Brain microvascular endothelial cell (primary cell): ENCODE measurements around the gene GUSB.

Source experiments
- DNase-seq: peaks from one replicate; pipeline ENCODE4 v3.0.0-alpha.2; 2020
- H3K27ac ChIP-seq: fragments of 250-450 bp; sonication (Bioruptor Pico); 2 replicates; pipeline ENCODE4 v1.5.1; 2020; ENCODE audit warnings: mild to moderate bottlenecking, moderate library complexity
- H3K27me3 ChIP-seq: fragments of 250-450 bp; sonication (Bioruptor Pico); replicated peaks from 2 replicates; pipeline ENCODE4 v1.5.1; 2020; ENCODE audit warnings: mild to moderate bottlenecking
- H3K36me3 ChIP-seq: fragments of 250-450 bp; sonication (Bioruptor Pico); replicated peaks from 2 replicates; pipeline ENCODE4 v1.5.1; 2020; ENCODE audit warnings: mild to moderate bottlenecking
- H3K4me3 ChIP-seq: 2 replicates; pipeline ENCODE4 v1.5.1; 2011; ENCODE audit warnings: low read depth, mild to moderate bottlenecking, control low read depth, low read length, moderate library complexity
- in situ Hi-C: cut with HindIII; loops from 2 replicates; pipeline ENCODE4 v1.10.0; 2017; ENCODE audit warnings: low sequenced_read_pairs, low pct_ligation_motif_present
- TF ChIP-seq, protein P1 (sequence below): IDR thresholded peaks from 2 replicates; pipeline ENCODE4 v1.5.1; 2011; ENCODE audit warnings: low read depth, mild to moderate bottlenecking, moderate library complexity, low read length, control low read depth, inconsistent platforms; ENCODE audit errors: missing control alignments

The GUSB gene

DNA sequence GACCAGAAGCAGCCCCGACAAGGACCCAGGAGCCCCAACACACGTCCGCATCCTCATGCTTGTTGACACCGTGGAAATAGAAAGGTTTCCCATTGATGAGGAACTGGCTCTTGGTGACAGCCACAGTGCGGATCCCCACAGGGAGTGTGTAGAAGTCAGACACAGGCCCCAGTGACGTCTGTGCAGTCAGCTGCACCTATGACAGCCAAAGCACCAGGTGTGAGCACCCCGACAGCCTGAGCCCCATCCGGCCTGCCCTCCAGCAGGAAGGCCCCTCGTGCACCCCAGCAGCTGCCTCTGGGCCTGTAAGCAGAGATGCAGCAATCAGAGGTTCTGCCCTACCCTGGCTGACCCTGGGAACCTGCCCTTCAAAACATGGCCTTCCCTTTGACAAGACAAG, 7.1 kb downstream of the GUSB start:
- peaks cover 18% of the 10 kb centered on the region for H3K36me3 ChIP-seq
- in situ Hi-C loops: no loop called here
- H3K4me3 ChIP-seq: no peak overlapping the region
- H3K27ac ChIP-seq: no peak overlapping the region
- no peaks in the 10 kb centered on the region for H3K27me3 ChIP-seq
- no peak for DNase-seq
- TF ChIP-seq, protein P1, sequence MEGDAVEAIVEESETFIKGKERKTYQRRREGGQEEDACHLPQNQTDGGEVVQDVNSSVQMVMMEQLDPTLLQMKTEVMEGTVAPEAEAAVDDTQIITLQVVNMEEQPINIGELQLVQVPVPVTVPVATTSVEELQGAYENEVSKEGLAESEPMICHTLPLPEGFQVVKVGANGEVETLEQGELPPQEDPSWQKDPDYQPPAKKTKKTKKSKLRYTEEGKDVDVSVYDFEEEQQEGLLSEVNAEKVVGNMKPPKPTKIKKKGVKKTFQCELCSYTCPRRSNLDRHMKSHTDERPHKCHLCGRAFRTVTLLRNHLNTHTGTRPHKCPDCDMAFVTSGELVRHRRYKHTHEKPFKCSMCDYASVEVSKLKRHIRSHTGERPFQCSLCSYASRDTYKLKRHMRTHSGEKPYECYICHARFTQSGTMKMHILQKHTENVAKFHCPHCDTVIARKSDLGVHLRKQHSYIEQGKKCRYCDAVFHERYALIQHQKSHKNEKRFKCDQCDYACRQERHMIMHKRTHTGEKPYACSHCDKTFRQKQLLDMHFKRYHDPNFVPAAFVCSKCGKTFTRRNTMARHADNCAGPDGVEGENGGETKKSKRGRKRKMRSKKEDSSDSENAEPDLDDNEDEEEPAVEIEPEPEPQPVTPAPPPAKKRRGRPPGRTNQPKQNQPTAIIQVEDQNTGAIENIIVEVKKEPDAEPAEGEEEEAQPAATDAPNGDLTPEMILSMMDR: no peak

DNA sequence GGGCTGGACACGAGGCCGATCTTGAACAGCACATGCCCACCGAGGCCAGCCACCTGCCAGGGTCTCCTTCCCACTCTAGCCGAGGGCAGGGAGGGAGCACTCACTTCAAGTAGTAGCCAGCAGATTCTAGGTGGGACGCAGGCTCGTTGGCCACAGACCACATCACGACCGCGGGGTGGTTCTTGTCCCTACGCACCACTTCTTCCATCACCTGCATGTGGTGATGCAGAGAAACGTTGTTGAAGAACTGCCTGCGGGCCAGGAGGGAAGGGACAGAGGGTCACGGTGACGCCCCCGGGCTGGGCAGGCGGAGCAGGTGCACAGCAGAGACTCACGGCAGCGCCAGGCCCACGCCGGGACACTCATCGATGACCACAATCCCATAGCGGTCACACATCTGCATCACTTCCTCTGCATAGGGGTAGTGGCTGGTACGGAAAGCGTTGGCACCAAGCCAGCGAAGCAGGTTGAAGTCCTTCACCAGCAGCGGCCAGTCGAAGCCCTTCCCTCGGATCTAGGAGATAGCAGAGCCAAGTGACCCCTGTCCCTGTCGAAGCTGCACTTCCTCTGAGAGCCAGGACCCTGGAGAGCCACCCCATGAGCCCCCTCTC, 7.7 kb downstream of the GUSB start:
- no peak for DNase-seq
- no peaks in the 10 kb centered on the region for H3K27me3 ChIP-seq
- no peak overlapping the region for H3K27ac ChIP-seq
- H3K36me3 ChIP-seq: peaks cover 19% of the 10 kb centered on the region
- TF ChIP-seq, protein P1: no peak
- in situ Hi-C loops: no loop called here
- H3K4me3 ChIP-seq: no peak overlapping the region

DNA sequence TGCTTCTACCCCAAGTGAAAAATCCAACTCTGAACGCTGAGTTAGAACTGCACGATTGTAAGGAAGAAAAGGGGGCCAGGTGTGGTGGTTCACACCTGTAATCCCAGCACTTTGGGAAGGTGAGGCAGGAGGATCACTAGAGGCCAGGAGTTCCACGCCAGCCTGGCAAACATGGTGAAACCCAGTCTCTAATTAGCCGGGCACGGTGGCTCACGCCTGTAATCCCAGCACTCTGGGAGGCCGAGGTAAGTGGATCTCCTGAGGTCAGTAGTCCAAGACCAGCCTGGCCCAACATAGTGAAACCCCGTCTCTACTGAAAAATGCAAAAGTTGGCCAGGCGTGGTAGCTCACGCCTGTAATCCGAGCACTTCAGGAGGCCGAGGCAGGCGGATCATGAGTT, 9.0 kb downstream of the GUSB start:
- DNase-seq: no peak
- Histone ChIP-seq H3K27me3 (no peaks in the 10 kb centered on the region), H3K36me3 (peaks cover 19% of the 10 kb centered on the region), H3K4me3 (no peak overlapping the region), H3K27ac (no peak overlapping the region)
- TF ChIP-seq, protein P1: no peak
- in situ Hi-C loops: no loop called here

DNA sequence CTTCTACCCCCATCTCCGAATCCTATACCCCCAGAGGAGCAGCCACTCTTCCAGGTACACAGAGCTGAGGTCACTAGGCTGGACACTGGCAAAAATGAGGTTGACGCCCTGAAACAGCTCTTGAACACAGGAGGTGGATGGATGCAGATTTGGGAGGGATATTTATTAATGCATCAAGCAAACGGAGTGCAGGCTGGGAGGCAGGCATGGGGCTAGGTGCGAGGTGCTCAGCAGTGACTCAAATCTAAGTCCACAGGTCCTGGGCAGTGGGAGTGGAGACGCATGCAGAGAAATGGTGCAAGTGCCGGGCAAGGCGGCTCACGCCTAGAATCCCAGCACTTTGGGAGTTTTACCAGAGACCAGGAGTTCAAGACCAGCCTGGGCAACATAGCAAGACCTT, 11.0 kb downstream of the GUSB start:
- peaks cover 34% of the 10 kb centered on the region for H3K36me3 ChIP-seq
- no peaks in the 10 kb centered on the region for H3K27me3 ChIP-seq
- in situ Hi-C loops: no loop called here
- no peak overlapping the region for H3K27ac ChIP-seq
- no peak overlapping the region for H3K4me3 ChIP-seq
- TF ChIP-seq, protein P1: no peak
- DNase-seq: no peak

DNA sequence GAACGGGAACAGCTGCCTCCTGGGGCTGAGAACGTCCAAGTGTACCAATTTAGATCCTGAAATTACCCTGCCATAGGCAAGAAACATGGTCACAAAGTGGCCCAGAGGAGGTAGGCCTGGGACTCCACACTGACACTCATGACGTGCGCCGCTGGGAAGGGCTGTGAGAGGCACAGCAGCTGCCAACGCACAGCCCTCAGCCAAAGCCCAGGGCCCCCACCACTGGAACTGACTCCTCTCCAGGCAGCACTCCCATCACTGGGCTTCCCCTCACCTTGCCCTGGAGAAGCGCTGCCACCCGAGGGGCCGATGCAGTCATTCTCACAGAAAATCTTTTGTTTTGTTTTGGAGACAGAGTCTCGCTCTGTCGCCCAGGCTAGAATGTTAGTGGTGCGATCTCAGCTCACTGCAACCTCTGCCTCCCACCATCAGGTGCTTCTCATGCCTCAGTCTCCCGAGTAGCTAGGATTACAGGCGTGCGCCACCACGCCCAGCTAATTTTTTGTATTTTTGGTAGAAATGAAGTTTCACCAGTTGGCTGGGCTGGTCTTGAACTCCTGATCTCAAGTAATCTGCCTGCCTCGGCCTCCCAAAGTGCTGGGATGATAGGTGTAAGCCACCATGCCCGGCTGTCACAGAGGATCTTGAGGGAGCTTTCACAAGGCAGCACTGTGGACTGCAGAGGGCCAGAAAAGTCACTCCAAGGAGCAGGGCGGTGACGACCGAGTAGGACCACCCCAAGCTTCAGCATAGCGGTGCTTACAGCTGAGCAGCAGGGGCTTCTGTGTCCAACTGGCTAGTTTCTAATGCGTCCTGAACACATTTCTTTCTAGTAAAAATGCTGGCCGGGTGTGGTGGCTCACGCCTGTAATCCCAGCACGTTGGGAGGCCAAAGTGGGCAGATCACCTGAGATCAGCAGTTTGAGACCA, 13.5 kb downstream of the GUSB start:
- TF ChIP-seq, protein P1: no peak
- Histone ChIP-seq H3K27me3 (no peaks in the 10 kb centered on the region), H3K4me3 (no peak overlapping the region), H3K27ac (no peak overlapping the region), H3K36me3 (peaks cover 36% of the 10 kb centered on the region)
- in situ Hi-C loops: no loop called here
- DNase-seq: no peak
